Neural crest cell (in vitro differentiated cells): ENCODE measurements around the gene CCNI2. TPM values are rescaled to one million over a fixed set of nuclear protein-coding genes. Genes with fewer than 3 reads are reported as not detected.
A peak's percentile ranks its signal among the peaks of the same experiment; 100 is the strongest.

ENCODE experiments used
- DNase-seq: peaks from one replicate; pipeline ENCODE4 v3.0.0; 2021; ENCODE audit warnings: low read depth, mixed read lengths, low spot score
- H3K27ac Mint-ChIP-seq: one replicate; pipeline ENCODE4 v1.8.0; 2021; ENCODE audit warnings: mild to moderate bottlenecking, mixed read lengths; ENCODE audit not compliant: unreplicated experiment
- H3K27me3 Mint-ChIP-seq: 2 replicates; pipeline ENCODE4 v1.8.0; 2021; ENCODE audit warnings: low read depth, mild to moderate bottlenecking, mixed read lengths
- H3K36me3 Mint-ChIP-seq: 2 replicates; pipeline ENCODE4 v1.8.0; 2021; ENCODE audit warnings: low read depth, mild to moderate bottlenecking, mixed read lengths
- H3K4me1 Mint-ChIP-seq: 2 replicates; pipeline ENCODE4 v1.8.0; 2021; ENCODE audit warnings: mixed read lengths
- H3K4me3 Mint-ChIP-seq: one replicate; pipeline ENCODE4 v1.8.0; 2021; ENCODE audit warnings: mild to moderate bottlenecking, mixed read lengths
- H3K9me3 Mint-ChIP-seq: 2 replicates; pipeline ENCODE4 v1.8.0; 2021; ENCODE audit warnings: mixed read lengths
- CTCF ChIP-seq: fragments of 200-600 bp; sonication (generic); conservative IDR thresholded peaks from 2 replicates; pipeline ENCODE4 v1.5.0; 2021; ENCODE audit warnings: antibody characterized with exemption, mild to moderate bottlenecking
- total RNA-seq: library from RNA; stranded (reverse); gene quantifications from 2 replicates; pipeline ENCODE4 v1.2.1, GENCODE V29; 2021

CCNI2 gene
- total RNA-seq, 1 donor from 2014 or later = not detected

- no peak for TF ChIP-seq CTCF
- Mint-ChIP-seq H3K4me3 (no peak overlapping the region), H3K27me3 (peaks cover 4% of the 10 kb centered on the region), H3K27ac (no peak overlapping the region), H3K4me1 (peaks cover 28% of the 10 kb centered on the region), H3K9me3 (no peaks in the 10 kb centered on the region), H3K36me3 (no peaks in the 10 kb centered on the region)
- DNase-seq = no peak
These were observed 25.9 kb downstream of the CCNI2 start for GRCh38 chr5:132773114-132773513.

- H3K27ac Mint-ChIP-seq = no peak overlapping the region
- no peaks in the 10 kb centered on the region for H3K9me3 Mint-ChIP-seq
- peaks cover 32% of the 10 kb centered on the region for H3K4me1 Mint-ChIP-seq
- no peak for TF ChIP-seq CTCF
- H3K36me3 Mint-ChIP-seq = no peaks in the 10 kb centered on the region
- no peak for DNase-seq
- peak overlapping the region; percentile 74 for H3K4me3 Mint-ChIP-seq
- H3K27me3 Mint-ChIP-seq = peaks cover 9% of the 10 kb centered on the region
These were observed 26.6 kb downstream of the CCNI2 start for GRCh38 chr5:132773601-132774355.

- no peak for TF ChIP-seq CTCF
- Mint-ChIP-seq H3K4me1 (peaks cover 32% of the 10 kb centered on the region), H3K9me3 (no peaks in the 10 kb centered on the region), H3K27me3 (peaks cover 15% of the 10 kb centered on the region), H3K4me3 (peak overlapping the region; percentile 74), H3K27ac (no peak overlapping the region), H3K36me3 (no peaks in the 10 kb centered on the region)
- no peak for DNase-seq
These were observed 27.2 kb downstream of the CCNI2 start for GRCh38 chr5:132774406-132774805.

GRCh38 chr5:132774896-132775295 lies 27.7 kb downstream of the CCNI2 start:
- Mint-ChIP-seq H3K4me3 (peak overlapping the region; percentile 74), H3K9me3 (no peaks in the 10 kb centered on the region), H3K4me1 (peaks cover 32% of the 10 kb centered on the region), H3K36me3 (no peaks in the 10 kb centered on the region), H3K27me3 (peaks cover 19% of the 10 kb centered on the region), H3K27ac (no peak overlapping the region)
- no peak for TF ChIP-seq CTCF
- no peak for DNase-seq

GRCh38 chr5:132775476-132775961 lies 28.3 kb downstream of the CCNI2 start:
- peak overlapping the region; percentile 92 for H3K4me3 Mint-ChIP-seq
- H3K4me1 Mint-ChIP-seq = peaks cover 32% of the 10 kb centered on the region
- no peak for DNase-seq
- H3K27ac Mint-ChIP-seq = no peak overlapping the region
- TF ChIP-seq CTCF = no peak
- H3K36me3 Mint-ChIP-seq = no peaks in the 10 kb centered on the region
- H3K27me3 Mint-ChIP-seq = peaks cover 20% of the 10 kb centered on the region
- H3K9me3 Mint-ChIP-seq = no peaks in the 10 kb centered on the region
